Measurements from ENCODE around the gene BARHL1.

GRCh38 chr9:132541870-132542830, 40.3 kb upstream of the BARHL1 start:
- TF ChIP-seq CTCF (IDR thresholded peaks at IDR 0.05; ENCODE audit: insufficient read depth, low read depth, low read length) (no peak), EZH2 (IDR thresholded peaks at IDR 0.05; ENCODE audit: insufficient read depth, low read length) (no peak)

Measured in astrocyte (in vitro differentiated cells and primary cell).